ENCODE measurements around the gene CTNND2.

DNA sequence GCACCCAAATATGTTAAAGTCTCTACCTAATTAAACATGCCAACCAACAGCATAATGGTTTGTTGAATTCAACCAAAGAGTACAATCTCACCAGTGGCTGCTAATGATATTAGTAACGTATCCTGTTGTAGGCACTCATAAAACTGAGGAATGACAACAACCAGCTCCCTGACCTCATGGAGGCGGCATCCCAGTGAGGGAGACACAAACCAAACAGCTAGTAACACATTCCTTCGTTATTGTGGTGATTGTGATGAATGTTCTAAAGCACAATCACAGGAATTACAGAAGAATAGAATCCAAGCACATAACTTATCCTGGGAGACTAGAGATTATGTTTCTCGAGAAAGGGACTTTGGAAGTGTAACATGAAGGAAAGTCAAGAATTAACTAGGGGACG is 224.6 kb downstream of the CTNND2 start:
- TF ChIP-seq, protein P1, sequence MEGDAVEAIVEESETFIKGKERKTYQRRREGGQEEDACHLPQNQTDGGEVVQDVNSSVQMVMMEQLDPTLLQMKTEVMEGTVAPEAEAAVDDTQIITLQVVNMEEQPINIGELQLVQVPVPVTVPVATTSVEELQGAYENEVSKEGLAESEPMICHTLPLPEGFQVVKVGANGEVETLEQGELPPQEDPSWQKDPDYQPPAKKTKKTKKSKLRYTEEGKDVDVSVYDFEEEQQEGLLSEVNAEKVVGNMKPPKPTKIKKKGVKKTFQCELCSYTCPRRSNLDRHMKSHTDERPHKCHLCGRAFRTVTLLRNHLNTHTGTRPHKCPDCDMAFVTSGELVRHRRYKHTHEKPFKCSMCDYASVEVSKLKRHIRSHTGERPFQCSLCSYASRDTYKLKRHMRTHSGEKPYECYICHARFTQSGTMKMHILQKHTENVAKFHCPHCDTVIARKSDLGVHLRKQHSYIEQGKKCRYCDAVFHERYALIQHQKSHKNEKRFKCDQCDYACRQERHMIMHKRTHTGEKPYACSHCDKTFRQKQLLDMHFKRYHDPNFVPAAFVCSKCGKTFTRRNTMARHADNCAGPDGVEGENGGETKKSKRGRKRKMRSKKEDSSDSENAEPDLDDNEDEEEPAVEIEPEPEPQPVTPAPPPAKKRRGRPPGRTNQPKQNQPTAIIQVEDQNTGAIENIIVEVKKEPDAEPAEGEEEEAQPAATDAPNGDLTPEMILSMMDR (conservative IDR thresholded peaks at IDR 0.05 in 1 of 2, IDR thresholded peaks at IDR 0.05 in 1 of 2; ENCODE audit: extremely low read depth in 1 of 2, insufficient read depth in 1 of 2, low read depth in 1 of 2, low read length in 2 of 2), result no peak
- TF ChIP-seq EZH2 (IDR thresholded peaks at IDR 0.05; ENCODE audit: borderline replicate concordance, low read length), result no peak
